Keratinocyte (primary cell): Measurements from ENCODE around the gene SMCO2. TPM values are rescaled to one million over a fixed set of nuclear protein-coding genes. Genes with fewer than 3 reads are reported as not detected.

Experiments
- DNase-seq: peaks from one replicate; pipeline ENCODE4 v3.0.0-alpha.2; 2011; ENCODE audit warnings: low read depth, missing footprints, low spot score
- FAIRE-seq: peaks from 2 replicates; lab custom pipeline; 2011; peaks lifted over from hg19 to GRCh38; lab: Jason Lieb, UNC
- H2AFZ ChIP-seq: 2 replicates; pipeline ENCODE4 v1.6.0; 2012; ENCODE audit warnings: low read length, control low read depth, inconsistent platforms; ENCODE audit not compliant: control insufficient read depth
- H3K27ac ChIP-seq: 2 replicates; pipeline ENCODE4 v1.5.1; 2011; ENCODE audit warnings: low read length; ENCODE audit not compliant: control insufficient read depth, insufficient read depth
- H3K27me3 ChIP-seq: 3 replicates; pipeline ENCODE4 v1.6.0; 2011; ENCODE audit warnings: low read length; ENCODE audit not compliant: control insufficient read depth, insufficient read depth; ENCODE audit errors: extremely low read depth
- H3K36me3 ChIP-seq, 2 experiments: 2 replicates in 1 of 2; 3 replicates in 1 of 2; pipeline ENCODE4 v1.5.1; 2011; ENCODE audit warnings: low read length in 2 of 2, mild to moderate bottlenecking in 1 of 2; ENCODE audit not compliant: control insufficient read depth in 2 of 2, insufficient read depth in 2 of 2; ENCODE audit errors: extremely low read depth in 1 of 2
- H3K4me1 ChIP-seq: 3 replicates; pipeline ENCODE4 v1.5.1; 2011; ENCODE audit warnings: low read length; ENCODE audit not compliant: control insufficient read depth, insufficient read depth; ENCODE audit errors: extremely low read depth
- H3K4me2 ChIP-seq: 3 replicates; pipeline ENCODE4 v1.6.0; 2011; ENCODE audit warnings: low read depth, low read length; ENCODE audit not compliant: control insufficient read depth, insufficient read depth; ENCODE audit errors: extremely low read depth
- H3K4me3 ChIP-seq, 3 experiments: fragments of 200-600 bp in 1 of 3; sonication (generic) in 1 of 3; 2 replicates in 2 of 3; 3 replicates in 1 of 3; pipeline ENCODE4 v1.5.1; 2011 to 2016; ENCODE audit warnings: low read length in 3 of 3, mild to moderate bottlenecking in 3 of 3, control low read depth in 2 of 3, inconsistent platforms in 1 of 3, low read depth in 1 of 3, mixed read lengths in 1 of 3, mixed run types in 1 of 3, moderate library complexity in 1 of 3; ENCODE audit not compliant: control insufficient read depth in 2 of 3, insufficient read depth in 2 of 3; ENCODE audit errors: extremely low read depth in 1 of 3
- H3K79me2 ChIP-seq: 2 replicates; pipeline ENCODE4 v1.6.0; 2012; ENCODE audit warnings: low read length; ENCODE audit not compliant: control insufficient read depth, insufficient read depth
- H3K9ac ChIP-seq: 3 replicates; pipeline ENCODE4 v1.6.0; 2011; ENCODE audit warnings: low read length; ENCODE audit not compliant: control insufficient read depth, insufficient read depth; ENCODE audit errors: extremely low read depth
- H3K9me1 ChIP-seq: 3 replicates; pipeline ENCODE4 v1.6.0; 2011; ENCODE audit warnings: low read length; ENCODE audit not compliant: control insufficient read depth, insufficient read depth; ENCODE audit errors: extremely low read depth
- H3K9me3 ChIP-seq: 2 replicates; pipeline ENCODE4 v1.5.1; 2012; ENCODE audit warnings: low read depth, low read length; ENCODE audit not compliant: control insufficient read depth
- H4K20me1 ChIP-seq: 3 replicates; pipeline ENCODE4 v1.6.0; 2011; ENCODE audit warnings: low read length; ENCODE audit not compliant: control insufficient read depth, insufficient read depth; ENCODE audit errors: extremely low read depth
- CTCF ChIP-seq, 3 experiments: IDR thresholded peaks in 1 of 3; conservative IDR thresholded peaks in 1 of 3; optimal IDR thresholded peaks in 1 of 3; 2 replicates in 2 of 3; 3 replicates in 1 of 3; pipeline versions ENCODE3 to v1.5.1; 2011; ENCODE audit warnings: low read length in 3 of 3, mild to moderate bottlenecking in 3 of 3, moderate library complexity in 2 of 3, control low read depth in 1 of 3, inconsistent platforms in 1 of 3; ENCODE audit not compliant: insufficient read depth in 2 of 3; ENCODE audit errors: extremely low read depth in 1 of 3
- EZH2 ChIP-seq: IDR thresholded peaks from one replicate; pipeline ENCODE4 v1.6.1; 2012; ENCODE audit warnings: inconsistent platforms, mild to moderate bottlenecking, low read length, moderate library complexity
- dilution Hi-C: fragments of 300-500 bp; cut with MboI; formaldehyde crosslinking; loops from one replicate; pipeline ENCODE4 v1.7.0; 2020; ENCODE audit warnings: low sequenced_read_pairs; ENCODE audit not compliant: extremely low pct_ligation_motif_present
- polyA plus RNA-seq, 5 experiments: library from polyadenylated mRNA; depleted of rRNA in 3 of 5; stranded (reverse) in 3 of 5; stranded (forward) in 1 of 5; unstranded in 1 of 5; fragments of >200 nt; gene quantifications; 1 replicate in 1 of 5; 2 replicates in 3 of 5; 3 replicates in 1 of 5; pipeline versions ENCODE4 v1.2.1 to v1.2.3, GENCODE V29; 2011 to 2012; ENCODE audit warnings: missing spikeins in 2 of 5, low read depth in 1 of 5, low replicate concordance in 1 of 5

SMCO2 gene
- polyA plus RNA-seq, 1 donor (not counting 4 experiments of a cell fraction or from before 2014, with no cell fraction given): 0.49 TPM

- no peak for FAIRE-seq
- Histone ChIP-seq H3K27ac (no peak overlapping the region), H4K20me1 (no peaks in the 10 kb centered on the region), H3K4me1 (peaks cover 5% of the 10 kb centered on the region), H3K27me3 (no peaks in the 10 kb centered on the region), H3K4me3 (no peak overlapping the region), H3K9ac (no peak overlapping the region), H3K9me1 (no peaks in the 10 kb centered on the region), H3K79me2 (no peaks in the 10 kb centered on the region), H2AFZ (no peak overlapping the region), H3K36me3 (no peaks in the 10 kb centered on the region), H3K9me3 (no peaks in the 10 kb centered on the region), H3K4me2 (no peak overlapping the region)
- no peak for DNase-seq
- TF ChIP-seq CTCF (optimal IDR thresholded peaks at IDR 0.05 in 1 of 3, IDR thresholded peaks at IDR 0.05 in 1 of 3, conservative IDR thresholded peaks at IDR 0.05 in 1 of 3; ENCODE audit: extremely low read depth in 1 of 3, insufficient read depth in 2 of 3, low read length in 3 of 3): no peak
- no peak for TF ChIP-seq EZH2
- dilution Hi-C loops: no loop called here
Observed at GRCh38 chr12:27497446-27497845, 50.9 kb downstream of the SMCO2 start.

- TF ChIP-seq CTCF (optimal IDR thresholded peaks at IDR 0.05 in 1 of 3, IDR thresholded peaks at IDR 0.05 in 1 of 3, conservative IDR thresholded peaks at IDR 0.05 in 1 of 3; ENCODE audit: extremely low read depth in 1 of 3, insufficient read depth in 2 of 3, low read length in 3 of 3): no peak
- TF ChIP-seq EZH2: no peak
- no peak overlapping the region for H3K4me3 ChIP-seq
- FAIRE-seq: no peak
- no peak overlapping the region for H2AFZ ChIP-seq
- H3K36me3 ChIP-seq: no peaks in the 10 kb centered on the region
- no peaks in the 10 kb centered on the region for H3K9me1 ChIP-seq
- H3K27me3 ChIP-seq: no peaks in the 10 kb centered on the region
- no peak for DNase-seq
- H3K4me2 ChIP-seq: no peak overlapping the region
- no peaks in the 10 kb centered on the region for H4K20me1 ChIP-seq
- peaks cover 5% of the 10 kb centered on the region for H3K4me1 ChIP-seq
- no peak overlapping the region for H3K27ac ChIP-seq
- no peak overlapping the region for H3K9ac ChIP-seq
- dilution Hi-C loops: no loop called here
- H3K9me3 ChIP-seq: no peaks in the 10 kb centered on the region
- no peaks in the 10 kb centered on the region for H3K79me2 ChIP-seq
Observed at GRCh38 chr12:27498149-27498548, 51.6 kb downstream of the SMCO2 start.
